Gastroesophageal sphincter (tissue), 3 donors: ENCODE data around the gene GLG1.

ENCODE experiments used
- EP300 ChIP-seq: sonication (generic); formaldehyde crosslinking; IDR thresholded peaks from one replicate; pipeline ENCODE4 v1.6.1; 2017; ENCODE audit warnings: antibody characterized with exemption, mild to moderate bottlenecking
- POLR2AphosphoS5 ChIP-seq: sonication (generic); formaldehyde crosslinking; IDR thresholded peaks from one replicate; pipeline ENCODE4 v1.6.1; 2017; ENCODE audit warnings: antibody characterized with exemption
- TF ChIP-seq, protein P1 (sequence below), 4 experiments: fragments of 200-600 bp in 2 of 4; fragments of 450-650 bp in 2 of 4; sonication (generic) in 1 of 4; IDR thresholded peaks; one replicate each; pipeline ENCODE4 v1.5.1; 2017 to 2019; ENCODE audit warnings: antibody characterized with exemption in 4 of 4, mild to moderate bottlenecking in 2 of 4, moderate library complexity in 2 of 4

DNA sequence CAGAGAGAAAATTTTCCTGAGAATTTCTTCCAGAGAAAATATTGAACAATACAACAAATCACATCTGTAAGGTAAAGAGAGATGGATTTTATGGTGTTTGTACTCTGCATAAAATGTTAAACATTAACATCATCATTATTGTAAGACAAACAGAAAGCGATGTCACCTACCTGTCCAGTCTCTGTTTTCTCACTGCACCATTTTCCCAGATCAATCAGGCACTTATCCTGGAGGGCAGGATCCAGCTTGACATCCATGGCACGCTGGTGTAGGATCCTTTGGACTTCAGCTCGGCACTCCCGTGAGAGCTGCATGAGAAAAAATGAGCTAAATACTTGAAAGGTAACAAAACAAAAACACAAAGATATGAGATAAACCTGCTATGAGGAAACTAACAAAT lies 129.7 kb downstream of the GLG1 start:
- no peak for TF ChIP-seq POLR2AphosphoS5
- no peak for TF ChIP-seq EP300
- TF ChIP-seq, protein P1, sequence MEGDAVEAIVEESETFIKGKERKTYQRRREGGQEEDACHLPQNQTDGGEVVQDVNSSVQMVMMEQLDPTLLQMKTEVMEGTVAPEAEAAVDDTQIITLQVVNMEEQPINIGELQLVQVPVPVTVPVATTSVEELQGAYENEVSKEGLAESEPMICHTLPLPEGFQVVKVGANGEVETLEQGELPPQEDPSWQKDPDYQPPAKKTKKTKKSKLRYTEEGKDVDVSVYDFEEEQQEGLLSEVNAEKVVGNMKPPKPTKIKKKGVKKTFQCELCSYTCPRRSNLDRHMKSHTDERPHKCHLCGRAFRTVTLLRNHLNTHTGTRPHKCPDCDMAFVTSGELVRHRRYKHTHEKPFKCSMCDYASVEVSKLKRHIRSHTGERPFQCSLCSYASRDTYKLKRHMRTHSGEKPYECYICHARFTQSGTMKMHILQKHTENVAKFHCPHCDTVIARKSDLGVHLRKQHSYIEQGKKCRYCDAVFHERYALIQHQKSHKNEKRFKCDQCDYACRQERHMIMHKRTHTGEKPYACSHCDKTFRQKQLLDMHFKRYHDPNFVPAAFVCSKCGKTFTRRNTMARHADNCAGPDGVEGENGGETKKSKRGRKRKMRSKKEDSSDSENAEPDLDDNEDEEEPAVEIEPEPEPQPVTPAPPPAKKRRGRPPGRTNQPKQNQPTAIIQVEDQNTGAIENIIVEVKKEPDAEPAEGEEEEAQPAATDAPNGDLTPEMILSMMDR (IDR thresholded peaks at IDR 0.05), result no peak
